Skin epidermis (tissue), 12 donors: ENCODE data around the gene FAM168B.
A peak's percentile ranks its signal among the peaks of the same experiment; 100 is the strongest.

Source experiments
- H3K27ac ChIP-seq, 21 experiments: fragments of 200-600 bp; sonication (generic) in 11 of 21; one replicate each; pipeline ENCODE4 v1.5.0; 2020; ENCODE audit warnings: mild to moderate bottlenecking in 3 of 21, inconsistent platforms in 2 of 21, moderate library complexity in 2 of 21
- H3K4me3 ChIP-seq, 7 experiments: fragments of 200-600 bp; sonication (generic) in 2 of 7; one replicate each; pipeline ENCODE4 v1.5.0; 2020; ENCODE audit warnings: inconsistent platforms in 2 of 7, mild to moderate bottlenecking in 2 of 7, moderate library complexity in 1 of 7

Gene FAM168B

DNA sequence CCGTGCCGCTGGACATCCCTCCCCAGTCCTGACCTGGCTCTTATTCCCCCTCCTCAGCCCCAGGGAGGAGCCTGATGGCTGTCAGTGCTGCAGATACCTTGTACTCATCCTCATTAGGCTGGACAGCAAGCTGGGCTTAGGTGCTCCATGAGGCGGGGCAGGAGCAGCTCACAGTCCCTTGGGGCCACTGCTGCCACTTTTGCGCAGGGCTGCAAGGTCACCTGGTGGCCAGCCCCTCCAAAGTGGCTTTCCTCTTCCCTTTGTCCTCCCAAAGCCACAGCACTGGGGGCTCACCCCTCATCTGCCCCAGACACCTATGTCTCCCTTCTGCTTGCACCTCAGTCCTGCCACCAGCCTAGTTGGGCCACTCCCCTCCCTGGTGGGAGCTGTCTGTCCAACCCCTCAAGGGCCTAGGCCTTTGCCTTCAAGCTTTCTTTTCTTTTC, 60.8 kb downstream of the FAM168B start:
- Histone ChIP-seq H3K27ac (no peak overlapping the region), H3K4me3 (no peak overlapping the region)

DNA sequence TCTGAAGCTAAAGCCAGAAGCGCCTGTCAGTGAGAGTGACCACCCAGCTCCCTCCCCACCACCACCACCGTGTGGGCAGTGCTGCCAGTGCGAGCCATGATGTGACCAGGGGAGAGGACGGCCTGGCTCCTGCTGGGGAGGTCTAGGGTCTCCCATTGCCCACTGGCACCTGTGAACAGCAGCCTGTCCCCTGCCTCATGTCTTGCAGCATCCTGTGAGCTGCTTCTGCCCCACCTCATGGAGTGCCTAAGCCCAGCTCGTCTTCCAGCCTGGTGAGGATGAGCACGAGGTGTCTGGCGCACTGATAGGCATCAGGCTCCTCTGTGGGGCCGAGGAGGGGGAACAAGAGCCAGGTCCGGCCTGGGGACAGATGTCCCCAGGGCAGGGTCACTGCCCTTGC, 61.4 kb downstream of the FAM168B start:
- no peak overlapping the region for H3K27ac ChIP-seq

DNA sequence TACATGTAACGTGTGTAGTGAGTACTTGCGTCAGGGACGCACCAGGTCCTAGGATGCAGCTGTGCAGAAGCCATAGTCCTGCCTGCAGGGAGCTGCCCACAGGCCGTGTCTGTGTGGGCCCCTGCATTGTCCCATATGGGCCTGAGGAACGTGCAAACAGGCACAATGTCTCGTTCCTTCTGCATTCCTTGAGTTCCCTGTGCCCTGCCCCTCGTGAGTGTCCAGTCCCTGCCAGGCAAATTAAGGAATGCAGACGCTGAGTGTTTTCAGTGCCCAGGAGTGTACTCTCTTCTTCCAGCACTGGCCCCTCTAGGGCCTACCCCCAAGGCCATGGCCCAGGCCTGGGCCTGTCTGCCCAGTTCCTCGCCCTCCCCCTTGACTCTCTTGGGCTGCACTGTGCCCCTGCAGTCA, 61.8 kb downstream of the FAM168B start:
- H3K27ac ChIP-seq, result no peak overlapping the region
- H3K4me3 ChIP-seq, result no peak overlapping the region

More for the DNA sequence above, 61.4 kb downstream of the FAM168B start:
- no peak overlapping the region for H3K4me3 ChIP-seq

DNA sequence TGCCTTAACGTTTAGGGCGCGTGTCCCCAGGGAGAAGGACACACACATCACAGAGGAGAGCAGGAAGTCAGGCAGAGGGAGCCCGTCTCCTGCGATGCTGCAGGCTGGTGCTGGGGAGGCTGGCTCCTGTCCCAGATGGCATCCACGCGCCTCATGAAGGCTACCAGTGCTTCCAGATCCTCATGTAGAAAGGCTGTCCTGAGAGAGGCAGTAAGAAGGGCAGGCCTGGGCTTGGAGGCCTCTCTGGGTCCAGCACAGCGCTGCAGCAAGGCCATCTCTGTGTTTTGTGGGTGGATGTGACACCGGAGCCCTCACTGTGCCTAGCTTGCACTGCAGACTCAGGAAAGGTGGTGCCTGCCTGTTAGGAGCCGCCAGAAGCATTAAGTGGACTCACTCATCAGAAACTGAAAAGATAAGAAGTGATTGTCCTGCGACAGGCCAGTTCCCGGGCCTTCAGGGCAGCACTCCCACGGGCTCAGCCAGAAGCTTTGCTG, 62.7 kb downstream of the FAM168B start:
- no peak overlapping the region for H3K4me3 ChIP-seq
- no peak overlapping the region for H3K27ac ChIP-seq

DNA sequence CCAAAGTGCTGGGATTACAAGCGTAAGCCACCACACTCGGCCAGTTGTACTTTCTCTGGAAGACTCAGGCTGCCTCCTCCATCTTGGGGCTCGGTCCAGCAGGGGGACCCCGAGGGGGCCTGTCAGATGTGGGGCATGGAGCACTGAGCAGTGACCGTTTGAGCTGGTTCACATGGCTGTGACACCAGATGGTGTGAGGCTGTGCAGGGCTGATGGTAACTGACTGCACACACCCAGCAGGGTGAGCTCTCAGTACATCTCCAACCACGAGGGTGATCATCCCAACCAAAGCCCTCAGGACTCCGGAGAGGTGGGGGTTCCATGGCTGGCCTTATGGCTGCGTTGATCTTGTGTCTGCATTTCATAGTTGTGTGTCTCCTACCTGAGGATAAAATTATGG, 63.4 kb downstream of the FAM168B start:
- Histone ChIP-seq H3K4me3 (no peak overlapping the region), H3K27ac (no peak overlapping the region)

DNA sequence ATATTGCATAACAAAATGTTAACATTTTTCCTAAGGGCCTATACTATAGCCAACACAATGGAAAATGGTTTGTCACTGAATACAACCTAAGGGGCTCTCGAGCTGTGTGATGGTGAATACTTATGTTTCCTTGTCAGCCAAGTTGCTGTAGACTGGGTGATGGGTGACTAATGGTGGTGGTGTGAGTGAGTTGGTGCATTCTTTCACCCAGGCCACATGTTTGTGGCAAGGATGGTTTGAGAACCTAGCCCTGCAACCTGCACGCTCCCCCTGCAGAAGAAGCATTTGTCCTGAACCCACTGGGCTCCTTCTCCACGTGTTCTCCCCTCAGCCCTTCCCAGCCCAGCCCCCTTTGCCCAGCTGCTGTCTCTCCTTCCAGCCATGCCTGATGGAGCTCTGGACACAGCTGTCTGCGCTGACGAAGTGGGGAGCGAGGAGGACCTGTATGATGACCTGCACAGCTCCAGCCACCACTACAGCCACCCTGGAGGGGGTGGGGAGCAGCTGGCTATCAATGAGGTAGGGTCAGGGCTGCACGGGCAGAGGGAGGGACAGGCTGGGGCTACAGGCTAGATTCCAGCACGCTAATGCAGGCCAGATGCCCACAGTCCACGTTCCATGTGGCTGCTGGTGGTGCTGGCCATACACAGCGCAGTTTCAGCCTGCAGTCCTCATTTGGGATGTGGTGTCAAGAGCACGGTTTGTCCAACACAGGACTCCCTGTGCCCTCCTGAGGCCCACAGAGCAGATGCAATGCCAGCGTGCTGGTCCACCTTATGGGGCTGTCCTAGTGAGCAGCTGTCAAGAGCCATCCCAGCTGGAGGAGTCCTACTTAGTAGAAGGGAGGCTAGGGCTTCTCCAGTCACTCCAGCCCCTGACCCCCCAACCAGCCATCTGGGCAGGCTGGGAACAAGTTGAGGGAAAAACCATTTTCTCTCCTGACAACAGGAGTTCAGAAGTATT, 65.4 kb downstream of the FAM168B start:
- no peak overlapping the region for H3K4me3 ChIP-seq
- no peak overlapping the region for H3K27ac ChIP-seq

DNA sequence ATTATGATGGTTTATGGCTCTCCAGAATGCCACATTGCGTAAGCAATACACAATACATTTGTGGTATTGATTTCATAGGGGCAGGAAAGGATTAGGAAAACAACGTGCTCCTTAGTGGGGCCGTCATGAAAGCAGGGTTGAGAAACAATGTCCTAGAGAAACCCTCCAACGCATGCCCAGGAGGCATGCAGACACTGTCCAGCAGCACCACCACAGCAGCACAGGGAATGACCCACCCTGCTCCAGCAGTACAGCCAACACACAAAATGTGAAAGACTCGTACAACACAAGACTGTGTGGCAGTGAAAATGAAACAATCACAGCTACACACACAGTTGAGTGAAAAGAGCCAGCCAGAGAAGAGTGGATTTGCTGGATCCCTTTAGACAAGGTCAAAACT, 66.3 kb downstream of the FAM168B start:
- H3K4me3 ChIP-seq, result no peak overlapping the region

DNA sequence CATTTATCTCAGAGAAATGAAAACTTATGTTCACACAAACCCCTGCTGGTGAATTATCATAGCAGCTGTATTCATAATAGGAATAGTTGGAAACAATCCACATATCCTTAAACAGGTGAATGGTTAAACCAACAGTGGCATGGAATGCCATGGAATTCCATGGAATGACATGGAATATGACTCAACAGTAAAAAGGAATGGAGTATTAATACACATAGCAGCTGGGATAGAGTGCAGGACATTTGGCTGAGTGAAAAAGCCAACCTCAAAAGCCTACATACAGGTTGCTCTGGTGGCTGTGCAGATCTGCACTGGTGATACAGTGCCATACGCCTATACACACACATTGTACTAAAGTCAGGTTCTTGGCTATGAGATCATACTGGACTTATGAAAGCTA, 69.5 kb downstream of the FAM168B start:
- no peak overlapping the region for H3K4me3 ChIP-seq
- no peak overlapping the region for H3K27ac ChIP-seq

More for the DNA sequence above, 66.3 kb downstream of the FAM168B start:
- H3K27ac ChIP-seq, result no peak overlapping the region

DNA sequence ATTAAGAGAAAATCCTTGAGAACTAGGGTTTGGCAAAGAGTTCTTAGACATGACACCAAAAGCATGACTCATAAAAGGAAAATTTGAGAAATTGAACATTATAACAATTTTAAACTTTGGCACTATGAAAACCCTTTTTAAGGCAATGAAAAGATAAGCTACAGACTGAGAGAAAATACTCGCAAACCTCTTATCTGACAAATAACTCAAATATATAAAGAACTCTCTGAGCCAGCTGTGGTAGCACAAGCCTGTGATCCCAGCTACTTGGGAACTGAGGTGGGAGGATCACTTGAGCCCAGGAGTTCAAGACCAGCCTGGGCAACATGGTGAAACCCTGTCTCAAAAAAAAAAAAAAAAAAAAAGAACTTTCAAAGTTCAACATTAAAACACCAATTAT, 70.5 kb downstream of the FAM168B start:
- no peak overlapping the region for H3K4me3 ChIP-seq
- no peak overlapping the region for H3K27ac ChIP-seq

DNA sequence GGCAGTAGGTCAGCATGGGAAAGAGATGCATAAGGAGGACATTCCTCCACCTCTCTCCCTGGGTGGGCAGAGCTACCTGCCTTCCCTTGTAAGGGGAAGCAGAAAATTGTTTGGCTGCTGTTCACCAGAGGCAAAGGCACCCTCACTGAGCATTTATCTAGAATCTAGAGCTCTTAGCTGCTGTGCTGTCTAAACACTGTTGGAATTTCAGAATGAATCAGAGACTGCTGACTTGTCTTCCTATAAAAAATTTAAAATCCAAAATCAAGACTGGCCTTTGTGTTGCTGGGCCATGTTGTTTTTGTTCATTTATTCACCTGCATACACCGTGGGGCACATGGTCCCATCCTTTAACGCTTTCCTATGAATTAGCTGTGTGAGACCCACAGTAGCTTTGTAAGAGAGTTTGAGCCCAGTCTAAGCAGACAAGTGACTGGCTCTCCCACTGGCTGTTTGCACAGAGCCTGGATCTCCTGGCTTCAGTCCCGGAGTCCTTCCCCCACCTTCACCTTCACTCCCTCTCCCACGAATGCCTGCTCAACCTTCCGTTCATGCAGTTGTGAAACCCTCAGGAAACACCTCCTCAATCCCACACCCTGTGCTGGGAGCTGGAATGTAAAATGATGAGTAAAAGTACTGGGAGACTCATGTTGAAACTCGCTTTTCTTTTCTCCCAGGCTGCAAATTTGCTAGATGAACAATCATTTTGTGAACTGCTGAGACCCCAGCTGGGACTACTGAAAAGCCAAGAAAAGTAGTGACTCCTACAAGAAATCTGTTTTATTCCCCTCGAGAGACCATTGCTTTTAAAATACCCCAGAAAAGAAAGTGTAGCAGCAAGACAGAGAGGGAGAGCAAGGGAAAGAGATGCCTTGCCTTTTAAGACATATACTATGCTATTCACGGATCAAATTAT, 76.2 kb downstream of the FAM168B start:
- H3K27ac ChIP-seq, result peak overlapping the region in 18 of 21 experiments; percentile 5 to 80 (median 36)
- peak overlapping the region in 1 of 7 experiments; percentile 21 for H3K4me3 ChIP-seq

DNA sequence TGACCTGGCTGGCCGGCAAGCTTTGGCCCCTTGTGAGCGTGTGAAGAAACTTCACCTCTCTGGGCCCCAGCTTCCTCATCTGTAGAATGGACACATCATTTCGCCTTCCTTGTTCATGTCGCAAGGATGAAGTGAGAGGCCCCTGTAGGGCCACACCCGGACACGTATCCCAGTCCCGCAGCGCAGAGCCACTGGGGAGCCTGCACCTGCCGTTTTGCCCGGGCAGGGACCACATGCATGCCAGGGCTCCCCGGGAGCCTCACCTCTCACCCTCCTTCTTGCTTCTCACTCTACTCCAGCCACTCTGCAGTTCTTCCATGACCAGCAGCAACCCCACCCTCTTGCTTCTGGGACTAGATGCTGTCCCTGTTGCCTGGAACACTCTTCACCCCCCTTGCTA, 77.5 kb downstream of the FAM168B start:
- H3K27ac ChIP-seq, result peak overlapping the region in 2 of 21 experiments; percentile 52 to 80

DNA sequence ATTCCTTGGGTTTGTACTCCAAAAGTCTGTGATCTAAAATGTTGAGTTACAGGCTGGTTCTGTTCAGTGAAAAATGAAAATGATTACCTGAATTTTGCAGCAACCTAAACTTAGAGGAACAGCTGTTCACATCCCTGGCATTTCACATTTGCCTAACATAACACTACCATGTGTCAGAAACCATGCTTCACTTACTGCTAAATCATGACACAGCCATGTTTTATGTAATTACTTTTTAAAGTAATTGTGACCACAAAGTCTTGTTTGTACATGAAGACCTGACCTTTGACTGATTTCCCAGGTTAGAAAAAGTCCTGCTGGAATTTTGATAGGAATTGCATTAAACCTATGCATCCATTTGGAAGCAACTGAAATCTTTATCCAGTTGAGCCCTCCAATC, 79.1 kb downstream of the FAM168B start:
- no peak overlapping the region for H3K4me3 ChIP-seq
- H3K27ac ChIP-seq, result peak overlapping the region in 1 of 21 experiments; percentile 3

More for the DNA sequence above, 77.5 kb downstream of the FAM168B start:
- H3K4me3 ChIP-seq, result no peak overlapping the region

DNA sequence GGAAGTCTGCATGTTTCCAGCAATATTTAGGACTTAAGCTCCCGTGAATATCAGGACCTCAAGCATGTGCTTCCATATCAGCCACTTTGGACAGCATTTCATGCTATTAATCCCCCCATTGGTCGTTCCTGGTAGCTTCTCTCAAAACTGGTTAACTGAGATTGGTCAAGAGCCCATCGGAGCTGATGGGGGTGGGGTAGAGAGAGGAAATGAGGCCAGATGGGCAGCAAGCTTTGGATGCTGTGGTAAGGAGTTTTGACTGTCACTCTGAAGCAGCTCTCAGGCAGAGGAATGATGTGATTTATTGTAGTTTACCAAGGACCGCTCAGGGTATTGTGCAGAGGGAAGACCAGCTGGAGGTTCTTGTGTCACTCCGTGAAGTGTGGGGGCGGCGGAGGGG, 81.8 kb downstream of the FAM168B start:
- H3K4me3 ChIP-seq, result no peak overlapping the region
- H3K27ac ChIP-seq, result no peak overlapping the region

DNA sequence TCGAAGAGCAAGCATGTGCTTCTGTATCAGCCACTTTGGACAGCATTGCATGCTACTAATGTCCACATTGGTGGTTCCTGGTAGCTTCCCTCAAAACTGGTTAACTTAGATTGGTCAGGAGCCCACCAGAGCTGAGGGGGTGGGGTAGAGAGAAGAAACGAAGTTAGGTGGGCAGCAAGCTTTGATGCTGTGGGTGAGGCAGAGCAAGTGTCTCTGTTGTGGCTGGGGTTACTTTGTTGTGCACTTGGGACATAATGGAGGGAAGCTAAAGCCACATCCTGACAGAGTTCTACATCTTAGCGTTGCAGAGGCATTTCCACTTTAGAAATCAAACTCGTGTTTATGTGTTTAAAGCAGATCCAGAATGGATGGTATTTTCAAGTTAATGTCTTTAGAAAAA, 82.7 kb downstream of the FAM168B start:
- no peak overlapping the region for H3K4me3 ChIP-seq
- H3K27ac ChIP-seq, result peak overlapping the region in 1 of 21 experiments; percentile 11

DNA sequence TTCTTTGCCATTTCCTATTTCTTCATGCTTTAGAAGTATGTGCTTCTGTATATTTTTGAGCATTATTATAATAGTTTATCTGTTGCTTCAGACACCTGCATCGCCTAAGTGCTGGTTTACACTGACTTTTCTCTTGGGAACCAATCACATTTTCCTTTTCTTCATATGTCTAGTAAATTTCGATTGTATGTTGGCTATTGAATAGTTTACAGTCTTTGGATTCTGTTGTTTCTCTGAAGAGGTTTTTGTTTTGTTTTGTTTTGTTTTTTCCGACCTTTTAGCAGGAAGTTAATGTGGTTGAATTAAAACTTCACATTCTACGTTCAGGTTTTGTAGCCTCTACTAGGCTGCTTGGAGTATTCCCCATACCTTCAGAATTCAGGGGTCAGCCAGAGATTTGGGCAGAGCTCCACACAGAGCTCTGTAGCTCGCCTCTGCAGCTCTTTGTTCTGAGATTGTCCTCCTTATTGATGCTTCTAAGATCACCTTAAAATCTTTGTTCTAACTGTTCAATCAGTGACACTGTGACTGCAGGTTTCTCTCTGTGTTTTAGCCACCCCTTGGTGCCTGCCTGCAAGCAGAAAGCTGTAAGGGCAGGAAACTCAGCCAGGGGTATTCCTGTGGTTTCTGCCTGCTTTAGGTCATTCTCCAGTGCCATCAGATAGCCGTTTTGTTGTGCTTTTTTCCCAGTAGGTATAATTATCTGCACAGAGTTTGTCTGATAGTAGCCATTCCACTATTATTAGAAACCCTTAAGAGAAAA, 83.4 kb downstream of the FAM168B start:
- no peak overlapping the region for H3K27ac ChIP-seq
- H3K4me3 ChIP-seq, result no peak overlapping the region

DNA sequence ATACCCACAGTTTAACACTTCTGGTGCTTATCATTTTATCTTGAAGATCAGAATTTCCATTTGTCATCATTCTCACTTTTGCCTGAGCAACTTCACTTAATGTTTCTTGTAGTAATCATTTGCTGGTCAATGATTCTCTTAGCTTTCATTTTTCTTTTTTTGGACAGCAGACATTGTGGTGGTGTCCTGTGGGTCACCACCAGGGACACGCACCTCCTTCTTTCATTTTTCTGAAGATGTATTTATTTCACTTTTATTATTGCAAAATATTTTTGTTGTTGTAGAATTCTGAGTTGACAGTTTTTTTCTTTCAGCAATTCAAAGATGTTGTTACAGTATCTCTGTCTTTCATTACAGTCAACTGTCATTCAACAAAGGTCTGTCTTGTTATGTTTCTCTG, 84.3 kb downstream of the FAM168B start:
- Histone ChIP-seq H3K27ac (no peak overlapping the region), H3K4me3 (no peak overlapping the region)

DNA sequence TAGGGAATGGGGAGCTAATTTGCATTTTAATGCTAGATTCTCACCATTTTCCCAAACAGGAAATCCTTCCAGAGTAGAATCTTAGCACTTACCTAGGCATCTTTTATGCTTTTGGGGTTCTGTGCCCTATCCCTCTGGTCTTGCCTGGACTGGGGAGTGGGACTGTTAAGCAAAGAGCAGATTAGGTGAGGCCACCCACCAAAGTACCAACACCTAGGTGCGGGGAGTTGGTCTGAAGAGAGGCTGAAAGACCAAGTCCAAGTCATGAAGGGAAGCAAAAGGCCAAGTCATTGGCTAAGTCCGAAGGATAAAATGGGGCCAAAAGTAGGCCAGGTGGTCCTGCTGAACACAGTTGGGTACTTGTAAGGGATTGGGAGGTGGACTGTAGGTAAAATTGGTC, 86.7 kb downstream of the FAM168B start:
- H3K27ac ChIP-seq, result no peak overlapping the region

DNA sequence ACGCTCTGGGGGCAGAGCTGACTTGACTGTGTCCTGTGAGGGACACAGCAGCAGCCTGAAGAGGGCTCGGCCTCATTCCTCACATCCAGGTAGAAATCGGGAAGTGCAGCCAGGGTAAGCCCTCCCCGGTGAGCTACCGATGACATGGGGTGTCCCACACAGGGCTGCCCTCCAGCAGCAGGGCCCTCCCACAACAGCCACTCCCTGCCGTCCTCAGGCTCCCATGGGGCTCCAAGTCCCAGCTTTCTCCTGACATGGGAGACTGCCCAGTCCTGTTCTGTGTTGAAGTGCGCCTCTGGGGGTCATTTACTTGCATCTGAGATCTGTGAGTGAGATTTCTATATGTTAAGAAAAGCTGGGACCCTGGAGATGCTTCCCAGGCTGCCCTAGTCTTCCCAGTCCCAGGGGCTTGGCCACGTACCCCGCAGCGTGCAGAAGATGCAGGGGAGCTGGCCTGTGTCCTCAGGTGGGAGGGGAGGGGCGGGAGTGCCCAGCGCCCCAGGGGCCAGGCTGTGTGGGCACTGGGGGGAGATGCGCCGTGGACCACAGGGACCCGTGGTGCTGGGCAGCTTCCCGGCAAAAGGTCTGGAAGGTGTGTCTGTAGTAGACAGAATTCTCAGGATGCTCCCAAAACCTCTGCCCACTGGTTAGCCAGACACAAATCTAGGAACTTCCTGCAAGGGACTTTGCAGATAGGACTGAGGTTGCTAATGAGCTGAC, 87.9 kb downstream of the FAM168B start:
- Histone ChIP-seq H3K4me3 (no peak overlapping the region), H3K27ac (no peak overlapping the region)

More for the DNA sequence above, 86.7 kb downstream of the FAM168B start:
- H3K4me3 ChIP-seq, result no peak overlapping the region
